Duodenal mucosa (tissue), 2 donors: ENCODE data around the gene KDM6A.
"Not testable (repeated sequence)": the region's sequence is repeated elsewhere in the genome, so short reads cannot be mapped to it uniquely, and the experiment has no call there.

Experiments
- H3K27ac ChIP-seq: one replicate; pipeline ENCODE4 v1.7.0; 2013; ENCODE audit warnings: low read depth, low read length
- H3K27me3 ChIP-seq, 2 donors: one replicate each; pipeline ENCODE4 v1.7.0; 2013; ENCODE audit warnings: low read length in 2 of 2, control low read depth in 1 of 2; ENCODE audit not compliant: insufficient read depth in 2 of 2, control insufficient read depth in 1 of 2
- H3K36me3 ChIP-seq, 2 donors: one replicate each; pipeline ENCODE4 v1.7.0; 2013; ENCODE audit warnings: low read length in 2 of 2, control low read depth in 1 of 2; ENCODE audit not compliant: insufficient read depth in 2 of 2, control insufficient read depth in 1 of 2
- H3K4me1 ChIP-seq, 2 donors: one replicate each; pipeline ENCODE4 v1.7.0; 2013; ENCODE audit warnings: low read length in 2 of 2, control low read depth in 1 of 2; ENCODE audit not compliant: insufficient read depth in 2 of 2, control insufficient read depth in 1 of 2
- H3K4me3 ChIP-seq, 2 donors: one replicate each; pipeline ENCODE4 v1.7.0; 2013; ENCODE audit warnings: low read length in 2 of 2, low read depth in 1 of 2
- H3K9ac ChIP-seq, 2 donors: one replicate each; pipeline ENCODE4 v1.7.0; 2013; ENCODE audit warnings: low read length in 2 of 2, low read depth in 1 of 2
- H3K9me3 ChIP-seq, 2 donors: one replicate each; pipeline ENCODE4 v1.7.0; 2013; ENCODE audit warnings: low read length in 2 of 2, control low read depth in 1 of 2; ENCODE audit not compliant: control insufficient read depth in 1 of 2

The KDM6A gene

DNA sequence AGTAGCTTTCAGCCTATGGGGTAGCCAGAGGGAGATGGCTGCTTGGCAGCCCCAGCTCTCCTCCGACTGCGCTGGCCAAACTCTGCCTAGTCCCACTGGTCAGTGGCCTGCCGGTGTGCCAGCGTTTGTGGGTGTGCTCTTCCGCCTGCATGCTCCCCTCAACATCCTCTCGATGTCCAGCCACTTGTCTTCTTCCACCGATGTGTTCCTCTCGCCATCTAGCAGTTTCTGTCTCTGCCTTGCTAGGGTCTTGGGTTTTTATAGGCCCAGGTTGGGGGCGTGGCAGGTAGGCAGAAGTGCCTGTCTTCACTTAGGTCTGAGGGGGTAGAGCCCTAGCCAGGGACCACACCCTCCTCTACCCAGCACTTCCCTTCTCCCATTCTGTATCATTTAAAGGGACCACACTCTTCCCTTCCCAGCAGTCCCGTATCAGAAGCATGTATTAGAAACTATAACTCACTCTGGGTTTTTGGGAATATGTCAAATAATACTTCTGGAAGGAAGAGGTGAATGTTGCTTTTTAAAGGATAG is 124.4 kb downstream of the KDM6A start:
- peaks cover 12 to 19% of the 10 kb centered on the region in 2 donors for H3K4me1 ChIP-seq
- H3K36me3 ChIP-seq: no peaks in the 10 kb centered on the region
- H3K9ac ChIP-seq: no peak overlapping the region
- no peak overlapping the region for H3K4me3 ChIP-seq
- no peak overlapping the region for H3K27ac ChIP-seq
- H3K9me3 ChIP-seq: no peaks in the 10 kb centered on the region
- H3K27me3 ChIP-seq: no peaks in the 10 kb centered on the region

- H3K27me3 ChIP-seq: no peaks in the 10 kb centered on the region
- no peak overlapping the region for H3K4me3 ChIP-seq
- no peak overlapping the region for H3K9ac ChIP-seq
- H3K36me3 ChIP-seq: no peaks in the 10 kb centered on the region
- no peak overlapping the region for H3K27ac ChIP-seq
- H3K9me3 ChIP-seq: no peaks in the 10 kb centered on the region
- peaks cover 12 to 19% of the 10 kb centered on the region in 2 donors for H3K4me1 ChIP-seq
These were observed 124.9 kb downstream of the KDM6A start for GRCh38 chrX:44997888-44998287.

DNA sequence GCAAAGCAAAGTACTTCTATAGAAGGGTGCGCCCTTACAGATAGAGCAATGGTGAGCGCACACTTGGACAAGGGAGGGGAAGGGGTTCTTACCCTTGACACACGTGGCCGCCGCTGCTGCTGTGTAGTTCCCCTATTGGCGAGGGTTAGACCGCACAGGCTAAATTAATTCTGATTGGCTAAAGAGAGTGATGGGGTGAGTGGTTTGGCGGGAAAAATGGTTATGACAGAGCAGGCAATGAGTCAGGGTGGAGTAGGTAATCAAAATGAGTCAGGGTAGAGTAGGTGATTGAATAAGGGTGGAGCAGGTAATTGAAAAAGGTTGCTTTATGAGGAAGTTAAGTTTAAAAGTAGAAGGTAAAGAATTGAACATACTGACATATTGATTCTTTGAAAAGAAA is 126.2 kb downstream of the KDM6A start:
- not testable (repeated sequence) for H3K27me3 ChIP-seq, H3K9ac ChIP-seq, H3K9me3 ChIP-seq, H3K36me3 ChIP-seq, H3K27ac ChIP-seq, H3K4me3 ChIP-seq
- peaks cover 12 to 19% of the 10 kb centered on the region in 2 donors for H3K4me1 ChIP-seq

- not testable (repeated sequence) for H3K4me3 ChIP-seq, H3K9ac ChIP-seq, H3K36me3 ChIP-seq, H3K27me3 ChIP-seq, H3K27ac ChIP-seq, H3K9me3 ChIP-seq
- H3K4me1 ChIP-seq: peaks cover 12 to 19% of the 10 kb centered on the region in 2 donors
These were observed 126.9 kb downstream of the KDM6A start for GRCh38 chrX:44999872-45000271.

- H3K4me3 ChIP-seq: no peak overlapping the region
- no peaks in the 10 kb centered on the region for H3K27me3 ChIP-seq
- H3K27ac ChIP-seq: no peak overlapping the region
- peaks cover 12 to 18% of the 10 kb centered on the region in 2 donors for H3K4me1 ChIP-seq
- H3K9ac ChIP-seq: no peak overlapping the region
- H3K9me3 ChIP-seq: no peaks in the 10 kb centered on the region
- no peaks in the 10 kb centered on the region for H3K36me3 ChIP-seq
These were observed 128.1 kb downstream of the KDM6A start for GRCh38 chrX:45001048-45001447.

DNA sequence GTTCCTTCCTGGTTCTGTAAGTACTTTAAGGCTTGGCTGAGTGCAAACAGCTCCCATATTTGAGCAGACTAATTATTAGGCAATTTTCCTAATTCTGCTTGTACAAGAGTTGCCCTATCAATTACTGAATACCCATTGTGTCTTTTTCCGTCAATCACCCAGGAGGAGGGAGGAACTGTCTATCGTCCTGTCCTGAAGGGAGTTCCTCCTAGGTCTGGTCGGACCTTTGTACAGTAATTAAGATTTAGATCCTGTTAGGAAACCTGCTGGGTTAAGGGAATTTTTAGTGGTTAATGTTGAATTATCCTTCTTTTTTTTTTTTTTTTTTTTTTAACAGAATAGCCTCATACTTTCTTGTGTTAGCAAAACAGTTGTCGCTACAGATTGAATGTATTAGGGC is 130.1 kb downstream of the KDM6A start:
- Histone ChIP-seq H3K4me3 (no peak overlapping the region), H3K27ac (no peak overlapping the region), H3K9ac (no peak overlapping the region), H3K27me3 (no peaks in the 10 kb centered on the region), H3K4me1 (no peaks in the 10 kb centered on the region), H3K9me3 (no peaks in the 10 kb centered on the region), H3K36me3 (no peaks in the 10 kb centered on the region)

DNA sequence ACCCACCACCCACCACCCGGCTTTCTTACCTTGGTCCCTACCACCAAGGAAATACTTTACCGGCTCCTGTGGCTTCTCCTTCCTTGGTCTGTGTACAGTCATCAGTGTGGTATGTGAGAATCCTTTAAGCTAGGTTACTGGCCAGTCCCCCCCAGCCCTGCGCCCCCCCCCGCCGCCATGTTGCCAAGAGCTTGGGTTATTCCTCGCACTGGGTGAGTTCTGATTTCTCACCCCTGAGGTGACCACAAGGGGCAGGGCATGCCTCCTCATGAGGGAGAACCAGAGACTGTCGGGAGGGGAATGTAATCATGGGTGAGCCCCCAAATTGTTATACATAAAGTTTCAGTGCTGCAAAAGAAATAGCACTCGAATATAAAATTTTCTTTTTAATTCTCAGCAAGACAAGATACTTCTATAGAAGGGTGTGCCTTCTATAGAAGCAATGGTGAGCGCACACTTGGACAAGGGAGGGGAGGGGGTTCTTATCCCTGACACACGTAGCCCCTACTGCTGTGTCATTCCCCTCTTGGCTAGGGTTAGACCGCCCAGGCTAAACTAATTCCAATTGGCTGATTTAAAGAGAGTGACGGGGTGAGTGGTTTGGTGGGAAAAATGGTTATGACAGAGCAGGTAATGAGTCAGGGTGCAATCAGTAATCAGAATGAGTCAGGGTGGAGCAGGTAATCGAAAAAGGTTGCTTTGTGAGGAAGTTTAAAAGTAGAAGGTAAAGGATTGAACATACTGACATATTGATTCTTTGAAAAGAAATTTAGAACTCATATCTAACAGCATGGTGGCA is 133.2 kb downstream of the KDM6A start:
- Histone ChIP-seq H3K27ac (no peak overlapping the region), H3K36me3 (no peaks in the 10 kb centered on the region), H3K27me3 (no peaks in the 10 kb centered on the region), H3K4me3 (no peak overlapping the region), H3K9me3 (no peaks in the 10 kb centered on the region), H3K9ac (no peak overlapping the region), H3K4me1 (no peaks in the 10 kb centered on the region)

GRCh38 chrX:45007598-45007997 is 134.6 kb downstream of the KDM6A start:
- no peak overlapping the region for H3K9ac ChIP-seq
- H3K4me1 ChIP-seq: no peaks in the 10 kb centered on the region
- no peak overlapping the region for H3K4me3 ChIP-seq
- H3K27me3 ChIP-seq: no peaks in the 10 kb centered on the region
- H3K27ac ChIP-seq: no peak overlapping the region
- H3K9me3 ChIP-seq: no peaks in the 10 kb centered on the region
- H3K36me3 ChIP-seq: no peaks in the 10 kb centered on the region

DNA sequence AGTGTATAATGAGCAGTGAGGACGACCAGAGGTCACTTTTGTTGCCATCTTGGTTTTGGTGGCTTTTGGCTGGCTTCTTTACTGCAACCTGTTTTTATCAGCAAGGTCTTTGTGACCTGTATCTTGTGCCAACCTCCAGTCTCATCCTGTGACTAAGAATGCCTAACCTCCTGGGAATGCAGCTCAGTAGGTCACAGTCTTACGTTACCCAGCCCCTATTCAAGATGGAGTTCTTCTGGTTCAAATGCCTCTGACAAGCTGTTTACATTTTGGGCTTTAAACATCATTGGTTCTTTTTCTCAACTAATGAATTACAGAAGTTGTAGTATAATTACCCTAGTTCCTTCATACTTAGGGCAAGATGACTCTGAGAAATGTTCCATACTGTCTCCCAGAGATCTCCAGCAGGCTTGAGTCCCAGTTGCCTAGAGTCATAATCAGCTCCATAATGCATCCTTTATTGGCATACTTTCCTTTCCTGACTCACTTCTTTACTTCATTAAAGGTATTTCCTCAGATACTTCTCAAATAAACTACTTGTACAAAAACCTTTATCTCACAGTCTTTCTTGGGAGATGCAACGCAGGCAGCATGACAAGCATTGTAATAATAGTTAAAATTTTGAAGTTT is 136.5 kb downstream of the KDM6A start:
- Histone ChIP-seq H3K27me3 (no peaks in the 10 kb centered on the region), H3K36me3 (no peaks in the 10 kb centered on the region), H3K4me1 (peaks cover 0 to 5% of the 10 kb centered on the region in 2 donors), H3K9me3 (no peaks in the 10 kb centered on the region), H3K4me3 (no peak overlapping the region), H3K9ac (no peak overlapping the region), H3K27ac (no peak overlapping the region)

- H3K36me3 ChIP-seq: no peaks in the 10 kb centered on the region
- H3K27ac ChIP-seq: no peak overlapping the region
- H3K4me1 ChIP-seq: peaks cover 0 to 5% of the 10 kb centered on the region in 2 donors
- no peaks in the 10 kb centered on the region for H3K9me3 ChIP-seq
- no peaks in the 10 kb centered on the region for H3K27me3 ChIP-seq
- H3K9ac ChIP-seq: no peak overlapping the region
- no peak overlapping the region for H3K4me3 ChIP-seq
These were observed 138.1 kb downstream of the KDM6A start for GRCh38 chrX:45011131-45011530.
